Natural killer cell (primary cell): ENCODE data around the gene HES2. TPM values are rescaled to one million over a fixed set of nuclear protein-coding genes. Genes with fewer than 3 reads are reported as not detected.

Source experiments
- ATAC-seq, 3 donors: fragments of 150-1000 bp in 2 of 3; fragments of 200-7000 bp in 1 of 3; cut with Tn5 transposase; 1 replicate in 1 of 3; 2 replicates in 2 of 3; pipeline ENCODE4 v1.10.0; 2021; ENCODE audit warnings: mild to moderate bottlenecking in 2 of 3, moderate library complexity in 2 of 3
- DNase-seq, 2 donors: peaks; one replicate each; pipeline versions ENCODE4 v3.0.0 to v3.0.0-alpha.2; 2013 to 2021; ENCODE audit warnings: mixed read lengths in 1 of 2
- H3K27ac ChIP-seq: one replicate; pipeline ENCODE4 v1.5.1; 2013; ENCODE audit warnings: mild to moderate bottlenecking, low read length
- H3K27me3 ChIP-seq: one replicate; pipeline ENCODE4 v1.6.1; 2013; ENCODE audit warnings: low read length; ENCODE audit not compliant: control insufficient read depth, insufficient read depth
- H3K36me3 ChIP-seq: one replicate; pipeline ENCODE4 v1.6.1; 2013; ENCODE audit warnings: low read length; ENCODE audit not compliant: control insufficient read depth, insufficient read depth
- H3K4me1 ChIP-seq: one replicate; pipeline ENCODE4 v1.6.1; 2013; ENCODE audit warnings: low read length; ENCODE audit not compliant: control insufficient read depth, insufficient read depth
- H3K4me3 ChIP-seq: one replicate; pipeline ENCODE4 v1.5.1; 2013; ENCODE audit warnings: low read length
- H3K9me3 ChIP-seq: one replicate; pipeline ENCODE4 v1.6.1; 2013; ENCODE audit warnings: low read length; ENCODE audit not compliant: control insufficient read depth, insufficient read depth
- H3K27ac Mint-ChIP-seq, 2 donors: one replicate each; pipeline ENCODE4 v1.8.0; 2022; ENCODE audit warnings: mild to moderate bottlenecking in 2 of 2, mixed read lengths in 2 of 2, moderate library complexity in 1 of 2
- H3K27me3 Mint-ChIP-seq, 2 donors: one replicate each; pipeline ENCODE4 v1.8.0; 2022; ENCODE audit warnings: low read depth in 2 of 2, mixed read lengths in 2 of 2
- H3K36me3 Mint-ChIP-seq: one replicate; pipeline ENCODE4 v1.8.0; 2022; ENCODE audit warnings: mixed read lengths
- H3K4me1 Mint-ChIP-seq, 2 donors: one replicate each; pipeline ENCODE4 v1.8.0; 2022; ENCODE audit warnings: mixed read lengths in 2 of 2
- H3K4me3 Mint-ChIP-seq: one replicate; pipeline ENCODE4 v1.8.0; 2022; ENCODE audit warnings: mild to moderate bottlenecking, moderate library complexity, mixed read lengths
- H3K9me3 Mint-ChIP-seq, 2 donors: one replicate each; pipeline ENCODE4 v1.8.0; 2022; ENCODE audit warnings: mixed read lengths in 2 of 2
- WGBS: methylation state at CpG from one replicate; pipeline ENCODE4 v1.1.7; 2013; ENCODE audit warnings: missing lambda C conversion rate; ENCODE audit not compliant: insufficient coverage; 5-methylcytosine and 5-hydroxymethylcytosine counted together
- intact Hi-C: fragments of 100-400 bp; cut with micrococcal nuclease; formaldehyde crosslinking; loops from one replicate; pipeline ENCODE4 v1.14.2; 2022
- total RNA-seq, 4 donors: library from RNA; stranded (reverse); fragments of 120-200 nt in 1 of 4; gene quantifications; one replicate each; pipeline versions ENCODE4 v1.2.3 to v1.2.4, GENCODE V29; 2013 to 2022
- TF ChIP-seq, protein P1 (sequence below): fragments of 200-600 bp; IDR thresholded peaks from one replicate; pipeline ENCODE4 v1.8.0; 2022; ENCODE audit warnings: antibody characterized with exemption

Gene HES2
- total RNA-seq, 3 donors from 2014 or later (not counting 1 experiment from before 2014, with no cell fraction given) = not detected

DNA sequence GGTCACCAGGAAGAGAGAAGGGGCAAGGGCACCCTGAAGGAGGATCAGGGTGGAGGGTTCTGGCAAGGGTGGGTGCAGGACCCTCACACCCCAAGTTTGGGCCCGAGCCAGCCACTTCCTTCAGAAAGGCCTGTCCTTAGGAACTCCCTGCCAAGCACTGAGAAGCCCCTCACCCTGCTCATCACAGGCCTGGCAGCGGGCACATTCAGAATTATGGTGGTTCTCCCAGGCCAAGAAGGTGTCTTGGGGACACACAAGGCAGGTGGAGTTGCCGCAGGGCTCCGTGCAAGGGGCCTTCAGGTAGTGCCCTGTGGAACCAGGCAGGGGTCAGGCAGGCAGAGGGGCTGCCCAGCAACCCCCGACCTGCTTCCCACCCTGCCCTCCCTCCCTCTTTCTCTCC lies 45.2 kb upstream of the HES2 start:
- Mint-ChIP-seq H3K27me3 (peaks cover 0 to 11% of the 10 kb centered on the region in 2 donors), H3K9me3 (no peaks in the 10 kb centered on the region), H3K27ac (peak overlapping the region; percentile 71 to 79), H3K36me3 (no peaks in the 10 kb centered on the region), H3K4me1 (peaks cover 12 to 29% of the 10 kb centered on the region in 2 donors), H3K4me3 (peak overlapping the region; percentile 82)
- WGBS = 73% methylated on average over 5 of the region's 5 CpGs
- Histone ChIP-seq H3K9me3 (no peaks in the 10 kb centered on the region), H3K4me3 (peak overlapping the region; percentile 72), H3K27me3 (no peaks in the 10 kb centered on the region), H3K27ac (peak overlapping the region; percentile 82), H3K4me1 (peaks cover 55% of the 10 kb centered on the region), H3K36me3 (peaks cover 7% of the 10 kb centered on the region)
- ATAC-seq (no peak), DNase-seq (no peak)
- TF ChIP-seq, protein P1, sequence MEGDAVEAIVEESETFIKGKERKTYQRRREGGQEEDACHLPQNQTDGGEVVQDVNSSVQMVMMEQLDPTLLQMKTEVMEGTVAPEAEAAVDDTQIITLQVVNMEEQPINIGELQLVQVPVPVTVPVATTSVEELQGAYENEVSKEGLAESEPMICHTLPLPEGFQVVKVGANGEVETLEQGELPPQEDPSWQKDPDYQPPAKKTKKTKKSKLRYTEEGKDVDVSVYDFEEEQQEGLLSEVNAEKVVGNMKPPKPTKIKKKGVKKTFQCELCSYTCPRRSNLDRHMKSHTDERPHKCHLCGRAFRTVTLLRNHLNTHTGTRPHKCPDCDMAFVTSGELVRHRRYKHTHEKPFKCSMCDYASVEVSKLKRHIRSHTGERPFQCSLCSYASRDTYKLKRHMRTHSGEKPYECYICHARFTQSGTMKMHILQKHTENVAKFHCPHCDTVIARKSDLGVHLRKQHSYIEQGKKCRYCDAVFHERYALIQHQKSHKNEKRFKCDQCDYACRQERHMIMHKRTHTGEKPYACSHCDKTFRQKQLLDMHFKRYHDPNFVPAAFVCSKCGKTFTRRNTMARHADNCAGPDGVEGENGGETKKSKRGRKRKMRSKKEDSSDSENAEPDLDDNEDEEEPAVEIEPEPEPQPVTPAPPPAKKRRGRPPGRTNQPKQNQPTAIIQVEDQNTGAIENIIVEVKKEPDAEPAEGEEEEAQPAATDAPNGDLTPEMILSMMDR = no peak
- intact Hi-C loops = no loop called here

DNA sequence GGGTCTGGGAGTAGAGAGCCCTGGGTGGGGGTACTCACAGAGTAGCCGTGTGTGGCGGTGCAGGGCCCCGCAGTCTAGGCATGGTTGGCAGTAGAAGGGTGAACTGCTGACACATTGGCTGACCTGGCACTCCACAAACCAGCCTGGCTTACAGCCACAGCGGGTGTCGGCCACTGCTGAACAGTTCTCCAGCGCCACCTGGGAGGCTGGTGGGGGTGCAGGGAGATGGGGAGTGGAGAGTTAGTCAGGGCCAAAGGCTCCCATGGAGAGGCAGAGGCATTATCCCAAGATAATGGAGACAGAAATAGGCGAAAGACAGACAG lies 44.8 kb upstream of the HES2 start:
- TF ChIP-seq, protein P1 = no peak
- peak in 1 of 2 donors; percentile 62 for DNase-seq
- Mint-ChIP-seq H3K4me3 (peak overlapping the region; percentile 82), H3K9me3 (no peaks in the 10 kb centered on the region), H3K27ac (peak overlapping the region; percentile 71 to 79), H3K27me3 (peaks cover 0 to 11% of the 10 kb centered on the region in 2 donors), H3K36me3 (no peaks in the 10 kb centered on the region), H3K4me1 (peaks cover 16 to 33% of the 10 kb centered on the region in 2 donors)
- Histone ChIP-seq H3K9me3 (no peaks in the 10 kb centered on the region), H3K4me3 (no peak overlapping the region), H3K36me3 (peaks cover 7% of the 10 kb centered on the region), H3K27me3 (no peaks in the 10 kb centered on the region), H3K27ac (no peak overlapping the region), H3K4me1 (peaks cover 60% of the 10 kb centered on the region)
- 81% methylated on average over 7 of the region's 7 CpGs for WGBS
- intact Hi-C loops = no loop called here
- no peak for ATAC-seq

DNA sequence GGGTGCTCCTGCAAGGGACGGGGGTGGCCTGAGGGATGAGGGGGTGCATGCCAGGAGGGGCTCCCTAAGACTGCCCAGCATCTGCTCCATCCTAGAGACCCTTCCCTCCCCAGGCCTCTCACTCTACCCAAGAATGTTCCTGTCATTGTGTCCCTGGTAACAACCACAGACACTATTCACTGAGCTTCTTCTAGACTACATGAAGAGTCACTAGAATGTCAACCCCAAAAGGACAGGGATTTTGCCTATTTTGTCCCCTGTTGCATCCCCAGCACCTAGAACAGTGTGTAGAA lies 43.3 kb upstream of the HES2 start:
- no peak for ATAC-seq

More for the DNA sequence above, 43.3 kb upstream of the HES2 start:
- TF ChIP-seq, protein P1 = no peak
- Histone ChIP-seq H3K4me3 (no peak overlapping the region), H3K36me3 (peaks cover 7% of the 10 kb centered on the region), H3K27ac (no peak overlapping the region), H3K9me3 (no peaks in the 10 kb centered on the region), H3K4me1 (peaks cover 61% of the 10 kb centered on the region), H3K27me3 (no peaks in the 10 kb centered on the region)
- intact Hi-C loops = no loop called here
- Mint-ChIP-seq H3K9me3 (no peaks in the 10 kb centered on the region), H3K4me1 (peaks cover 19 to 35% of the 10 kb centered on the region in 2 donors), H3K36me3 (no peaks in the 10 kb centered on the region), H3K27me3 (peaks cover 0 to 11% of the 10 kb centered on the region in 2 donors), H3K4me3 (peak overlapping the region; percentile 40), H3K27ac (peak overlapping the region in 1 of 2 donors; percentile 51)
- 75% methylated on average over 1 of the region's 1 CpG for WGBS
- DNase-seq = no peak
